ENCODE measurements around the gene ROS1.
A peak's percentile ranks its signal among the peaks of the same experiment; 100 is the strongest.
"Not testable (repeated sequence)": the region's sequence is repeated elsewhere in the genome, so short reads cannot be mapped to it uniquely, and the experiment has no call there.

The ROS1 gene

DNA sequence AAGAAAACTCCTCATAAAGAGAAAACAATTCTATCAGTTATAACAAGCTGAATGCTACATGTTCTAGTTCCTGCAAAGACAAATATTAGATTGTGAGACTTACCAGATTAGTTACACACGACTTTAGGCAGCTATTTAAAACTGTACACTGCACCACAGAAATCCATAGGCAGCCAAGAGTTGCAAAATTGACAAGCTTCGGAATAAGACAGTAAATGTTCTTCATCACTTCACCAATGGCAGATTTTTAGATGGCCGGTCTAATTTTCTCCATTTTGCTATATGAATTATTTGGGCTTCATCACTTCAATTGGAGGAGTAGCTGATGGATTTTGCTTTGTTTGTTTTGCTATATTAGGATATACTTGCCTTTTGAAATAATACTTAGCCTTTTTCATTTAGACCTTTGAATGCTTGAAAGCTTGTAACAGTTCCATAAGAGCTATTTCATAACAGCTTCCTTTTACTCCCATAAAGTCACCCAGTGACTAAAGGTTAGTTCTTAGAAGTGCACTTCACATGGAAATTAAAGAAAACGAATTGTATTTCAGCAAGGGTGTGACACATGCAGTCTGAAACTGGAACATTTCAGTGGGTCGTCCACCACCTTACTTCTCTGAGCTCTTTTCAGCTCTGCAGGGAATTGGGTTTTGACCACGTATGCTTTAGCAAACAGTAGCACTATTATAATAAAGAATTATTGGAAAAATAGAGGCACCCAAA lies at the start of gene ROS1:
ROS1 (minus strand) TSS at position 512 of the 723 bp plus-strand sequence; CDS start at position 226, 286 bp downstream.
- DNase-seq (ENCODE audit: low read depth, low spot score), result no peak

DNA sequence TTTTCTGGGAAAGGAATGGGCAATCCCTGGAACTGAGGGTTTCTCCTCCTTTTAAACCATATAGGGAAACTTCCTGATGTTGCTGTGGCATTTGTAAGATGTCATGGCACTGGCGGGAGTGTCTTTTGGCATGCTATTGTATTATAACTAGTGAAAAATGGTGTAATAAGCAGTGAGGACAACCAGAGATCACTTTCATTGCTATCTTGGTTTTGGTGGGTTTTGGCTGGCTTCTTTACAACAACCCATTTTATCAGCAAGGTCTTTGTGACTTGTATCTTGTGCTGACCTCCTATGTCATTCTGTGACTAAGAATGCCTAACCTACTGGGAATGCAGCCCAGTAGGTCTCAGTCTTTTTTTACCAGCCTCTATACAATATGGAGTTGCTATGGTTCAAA lies 47.7 kb upstream of the ROS1 start:
- DNase-seq (ENCODE audit: low read depth, low spot score), result no peak

DNA sequence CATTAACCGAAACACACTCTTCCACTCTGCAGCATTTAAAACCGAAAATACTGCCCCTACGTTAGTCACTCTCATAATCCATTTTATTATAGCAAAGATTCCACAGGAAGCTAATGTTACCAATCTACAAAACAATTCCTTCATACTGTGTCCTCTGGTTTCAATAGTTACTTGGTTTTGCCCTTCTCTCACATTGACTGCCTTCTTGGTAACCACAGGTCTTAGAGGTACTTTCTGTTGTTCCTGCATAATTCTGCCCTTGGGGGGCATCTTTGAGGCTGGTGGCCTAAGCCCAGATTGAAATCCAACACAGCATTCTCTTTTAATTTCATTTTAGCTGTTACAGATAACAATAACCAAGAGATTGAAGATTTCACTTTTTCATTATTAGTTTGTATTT lies 46.9 kb upstream of the ROS1 start:
- no peak for DNase-seq (ENCODE audit: low read depth, low spot score)

DNA sequence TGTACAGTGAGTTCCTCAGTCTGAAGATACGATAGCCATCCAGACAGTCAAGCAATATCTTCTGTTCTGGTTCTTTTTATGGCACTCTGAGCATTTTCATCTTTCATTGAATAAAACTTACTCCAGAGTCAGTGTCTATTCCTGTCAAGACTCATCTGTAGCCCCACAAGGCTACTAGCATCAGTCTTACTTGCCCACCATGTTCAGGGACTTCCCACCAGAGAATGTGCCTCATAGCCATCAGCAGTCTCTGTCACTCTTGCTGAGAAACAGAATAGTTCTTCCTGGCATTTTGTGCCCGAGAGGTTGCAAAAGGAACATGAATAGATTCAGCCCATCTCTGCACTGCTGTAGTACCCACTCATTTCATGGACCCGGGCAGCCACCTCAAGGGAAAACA lies 44.0 kb upstream of the ROS1 start:
- DNase-seq (ENCODE audit: low read depth, low spot score), result no peak

DNA sequence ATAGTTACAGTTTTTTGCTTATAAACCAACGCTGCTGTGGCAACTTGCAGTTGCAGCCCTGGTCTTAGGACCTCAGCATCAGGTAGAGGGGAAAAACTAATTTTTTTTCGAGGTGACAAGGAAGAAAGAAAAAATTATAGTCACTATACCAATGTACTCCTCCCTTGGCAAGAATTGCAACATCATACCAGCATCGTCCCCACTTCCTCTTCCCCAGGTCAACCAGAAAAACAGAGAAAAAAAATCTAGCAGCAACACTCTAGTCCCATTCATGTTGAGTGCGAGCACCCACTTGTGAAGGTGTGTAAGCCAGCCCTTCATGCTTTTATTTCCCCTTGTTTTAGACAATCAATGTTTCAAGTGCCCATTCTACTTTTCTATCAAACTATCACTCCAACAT lies 43.6 kb upstream of the ROS1 start:
- DNase-seq (ENCODE audit: low read depth, low spot score), result no peak

DNA sequence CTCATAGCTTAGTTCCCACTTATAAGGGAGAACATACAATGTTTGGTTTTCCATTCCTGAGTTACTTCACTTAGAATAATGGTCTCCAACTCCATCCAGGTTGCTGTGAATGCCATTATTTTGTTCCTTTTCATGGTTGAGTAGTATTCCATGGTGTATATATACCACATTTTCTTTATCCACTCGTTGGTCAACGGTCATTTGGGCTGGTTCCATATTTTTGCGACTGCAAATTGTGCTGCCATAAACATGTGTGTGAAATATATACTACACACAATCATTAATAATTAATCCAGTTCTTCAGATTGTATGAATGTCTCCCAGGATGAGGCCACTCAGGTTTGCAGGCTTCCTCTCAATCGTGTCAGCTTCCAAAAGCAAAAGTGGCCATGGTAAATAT lies 42.8 kb upstream of the ROS1 start:
- not testable (repeated sequence) for DNase-seq (ENCODE audit: low read depth, low spot score)

DNA sequence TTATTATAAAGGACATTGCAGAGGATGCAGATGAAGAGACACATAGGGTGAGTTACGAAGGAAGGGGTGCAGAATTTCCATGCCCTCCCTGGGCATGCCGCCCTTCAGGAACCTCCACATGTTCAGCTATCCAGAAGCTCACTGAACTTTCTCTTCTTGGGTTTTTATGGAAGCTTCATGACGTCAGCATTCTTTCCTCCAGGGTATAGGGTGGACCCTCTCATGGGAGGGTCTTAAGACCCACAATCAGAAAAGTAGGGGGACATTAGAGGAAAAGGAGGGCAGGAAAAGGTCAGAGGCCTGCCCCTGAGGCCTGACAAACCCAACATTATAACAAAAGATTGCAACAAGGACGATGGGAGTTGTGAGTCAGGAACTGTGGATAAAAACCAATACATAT lies 42.1 kb upstream of the ROS1 start:
- DNase-seq (ENCODE audit: low read depth, low spot score), result no peak

DNA sequence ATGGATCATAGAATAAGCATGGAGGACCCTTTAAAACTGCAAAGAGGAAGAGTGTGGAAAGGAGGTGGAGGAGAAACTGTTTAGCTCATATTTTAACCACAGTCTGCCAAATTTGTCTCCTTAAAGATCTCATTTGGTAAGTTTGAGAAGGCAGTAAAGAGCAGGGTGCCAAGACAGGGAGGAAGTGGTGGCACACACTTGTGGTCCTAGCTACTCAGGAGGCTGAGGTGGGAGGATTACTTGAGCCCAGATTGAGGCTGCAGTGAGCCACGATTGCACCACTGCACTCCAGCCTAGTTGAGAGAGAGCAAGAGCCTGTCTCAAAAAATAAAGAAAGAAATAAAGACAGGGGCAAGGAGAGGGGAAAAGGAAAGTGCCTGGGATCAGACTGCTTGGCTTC lies 39.9 kb upstream of the ROS1 start:
- DNase-seq (ENCODE audit: low read depth, low spot score), result no peak

DNA sequence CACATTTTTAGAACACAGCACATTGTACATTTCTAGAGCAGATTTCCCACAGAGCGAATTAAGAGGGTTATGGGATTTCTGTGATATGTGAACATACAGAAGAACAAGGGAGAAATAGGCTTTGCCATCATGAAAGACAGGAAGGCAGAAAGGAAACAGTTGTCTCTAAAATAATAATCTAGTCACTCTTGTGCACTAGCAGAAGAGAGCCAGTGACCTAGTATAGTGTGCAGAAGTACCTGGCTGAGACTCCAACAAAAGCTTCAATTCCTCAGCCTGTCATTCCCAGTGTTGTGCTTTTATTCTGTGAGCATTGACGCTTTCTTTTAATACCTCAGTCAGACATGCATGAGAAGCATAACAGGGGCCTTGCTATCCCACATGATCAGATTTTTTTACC lies 39.0 kb upstream of the ROS1 start:
- DNase-seq (ENCODE audit: low read depth, low spot score), result no peak

DNA sequence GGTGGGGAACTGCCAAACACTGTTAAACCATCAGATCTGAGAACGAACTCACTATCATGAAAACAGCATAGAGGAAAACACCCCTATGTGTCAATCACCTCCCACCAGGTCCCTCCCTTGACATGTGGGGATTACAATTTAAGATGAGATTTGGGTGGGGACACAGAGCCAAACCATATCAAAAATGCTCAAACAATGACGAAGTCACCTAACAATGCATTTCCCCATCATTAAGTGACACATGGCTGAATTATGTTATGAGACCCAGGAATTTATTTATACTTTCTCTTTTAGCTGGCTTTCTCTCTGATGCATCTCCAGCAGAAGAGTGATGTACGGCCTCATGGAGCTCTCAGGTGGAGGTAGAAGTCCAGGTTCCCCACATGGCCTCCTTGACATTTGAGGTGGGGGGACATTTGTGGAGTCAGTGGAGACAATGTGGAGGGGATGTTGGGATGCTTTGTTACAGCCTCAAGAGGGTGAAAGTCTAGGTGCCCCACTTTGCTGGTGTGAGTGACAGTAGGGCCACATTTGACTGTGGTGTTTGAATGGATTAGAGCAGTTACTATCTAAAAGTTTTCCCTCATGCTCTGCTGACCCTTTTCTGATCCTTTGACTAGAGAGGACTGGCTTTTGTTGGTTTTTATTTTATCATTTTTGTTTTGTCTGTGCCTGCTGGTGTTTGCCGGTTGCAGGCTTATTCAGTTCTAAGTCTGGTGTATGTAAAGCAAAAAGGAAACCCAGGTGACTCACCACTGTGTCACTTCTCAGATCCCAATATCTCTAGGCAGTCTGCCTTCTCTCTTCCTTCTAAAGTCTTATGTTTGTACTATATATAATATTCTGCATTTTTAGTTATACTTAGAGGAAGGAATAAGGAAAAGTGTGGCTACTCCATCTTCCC lies 38.3 kb upstream of the ROS1 start:
- DNase-seq (ENCODE audit: low read depth, low spot score), result no peak

DNA sequence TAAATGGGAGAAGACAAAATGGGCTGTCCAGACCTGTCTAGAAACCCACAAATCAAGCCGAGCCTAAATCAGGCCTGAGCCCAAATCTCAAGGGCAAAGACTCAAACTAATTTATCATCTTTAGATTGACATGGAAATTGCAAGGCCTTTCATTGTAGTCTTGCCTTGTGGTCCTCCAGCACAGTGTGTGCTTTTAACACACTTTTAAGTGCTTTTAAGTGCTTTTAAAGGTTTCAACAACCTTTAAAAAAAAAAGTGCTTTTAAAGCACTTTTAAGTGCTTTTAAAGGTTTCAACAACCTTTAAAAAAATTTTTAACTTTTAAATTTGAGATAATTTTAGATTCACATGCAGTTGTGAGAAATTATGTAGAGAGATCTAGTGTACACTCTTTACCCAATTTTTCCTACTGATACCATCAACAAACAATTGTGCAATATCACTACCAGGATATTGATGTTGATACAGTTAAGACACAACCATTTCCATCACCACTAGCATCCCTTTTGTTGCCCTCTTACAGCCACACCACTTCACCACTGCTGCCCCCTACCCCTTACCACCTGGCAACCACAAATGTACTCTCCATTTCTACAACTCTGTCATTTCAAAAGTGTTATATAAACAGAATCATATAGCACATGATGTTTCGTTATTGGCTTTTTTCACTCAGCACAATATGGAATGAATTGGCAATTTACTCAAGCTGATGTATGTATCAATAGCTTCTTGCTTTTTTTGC lies 33.6 kb upstream of the ROS1 start:
- DNase-seq (ENCODE audit: low read depth, low spot score), result no peak

DNA sequence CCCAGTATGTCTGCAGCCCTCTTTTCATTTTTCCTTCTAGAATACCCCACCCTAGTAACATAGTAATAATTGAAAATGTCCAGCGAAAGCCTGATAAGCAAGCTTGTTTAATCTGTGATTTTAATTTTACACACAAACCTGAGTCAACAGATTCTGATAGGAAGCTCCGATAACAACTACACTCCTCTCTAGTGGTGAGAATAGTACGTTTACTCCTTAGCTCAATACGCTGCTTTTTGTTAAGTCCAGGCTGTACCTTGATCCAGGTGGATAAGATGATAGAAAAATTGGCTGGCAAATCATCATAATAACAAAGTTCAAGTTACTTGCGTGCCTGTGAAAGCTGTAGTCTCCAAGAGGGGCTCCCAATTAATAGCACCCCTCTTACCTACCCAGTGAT lies 31.3 kb upstream of the ROS1 start:
- no peak for DNase-seq (ENCODE audit: low read depth, low spot score)

DNA sequence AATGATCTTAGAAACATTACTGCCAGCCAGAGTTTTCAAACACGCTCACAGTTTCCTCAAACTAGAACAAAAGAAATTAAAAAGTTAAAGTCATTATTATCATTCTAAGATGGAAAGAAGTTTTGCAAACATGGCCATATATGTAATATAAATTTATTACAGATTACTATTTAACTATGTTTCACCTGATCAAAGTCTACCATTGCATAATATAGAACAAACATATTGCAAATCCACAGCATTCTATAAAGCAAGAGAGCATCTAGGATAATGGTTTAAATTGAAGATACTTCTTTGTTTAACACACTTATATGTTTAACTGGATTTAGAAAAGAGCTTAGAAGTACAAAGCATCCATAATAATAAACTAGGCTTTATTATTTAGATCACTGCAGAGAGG lies 30.5 kb upstream of the ROS1 start:
- DNase-seq (ENCODE audit: low read depth, low spot score), result no peak

DNA sequence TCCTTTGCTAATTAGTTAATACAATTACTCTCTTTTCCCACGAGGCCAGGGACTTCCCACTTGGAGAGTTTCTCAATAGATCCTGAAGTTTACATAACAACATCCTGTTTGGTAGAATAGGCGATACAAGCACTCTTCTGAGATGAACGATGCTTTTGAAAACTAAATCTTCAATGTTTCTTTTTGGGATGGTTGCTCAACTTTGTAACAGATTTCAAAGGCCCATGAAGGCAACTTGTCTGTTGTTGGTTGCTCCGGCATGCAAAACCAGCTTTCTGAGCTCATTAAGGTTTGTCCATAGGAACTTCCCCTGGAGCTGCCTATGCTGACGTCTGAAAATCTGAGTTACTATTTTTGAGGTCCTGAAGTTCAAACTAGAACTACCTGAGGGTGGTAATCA lies 25.9 kb upstream of the ROS1 start:
- no peak for DNase-seq (ENCODE audit: low read depth, low spot score)

DNA sequence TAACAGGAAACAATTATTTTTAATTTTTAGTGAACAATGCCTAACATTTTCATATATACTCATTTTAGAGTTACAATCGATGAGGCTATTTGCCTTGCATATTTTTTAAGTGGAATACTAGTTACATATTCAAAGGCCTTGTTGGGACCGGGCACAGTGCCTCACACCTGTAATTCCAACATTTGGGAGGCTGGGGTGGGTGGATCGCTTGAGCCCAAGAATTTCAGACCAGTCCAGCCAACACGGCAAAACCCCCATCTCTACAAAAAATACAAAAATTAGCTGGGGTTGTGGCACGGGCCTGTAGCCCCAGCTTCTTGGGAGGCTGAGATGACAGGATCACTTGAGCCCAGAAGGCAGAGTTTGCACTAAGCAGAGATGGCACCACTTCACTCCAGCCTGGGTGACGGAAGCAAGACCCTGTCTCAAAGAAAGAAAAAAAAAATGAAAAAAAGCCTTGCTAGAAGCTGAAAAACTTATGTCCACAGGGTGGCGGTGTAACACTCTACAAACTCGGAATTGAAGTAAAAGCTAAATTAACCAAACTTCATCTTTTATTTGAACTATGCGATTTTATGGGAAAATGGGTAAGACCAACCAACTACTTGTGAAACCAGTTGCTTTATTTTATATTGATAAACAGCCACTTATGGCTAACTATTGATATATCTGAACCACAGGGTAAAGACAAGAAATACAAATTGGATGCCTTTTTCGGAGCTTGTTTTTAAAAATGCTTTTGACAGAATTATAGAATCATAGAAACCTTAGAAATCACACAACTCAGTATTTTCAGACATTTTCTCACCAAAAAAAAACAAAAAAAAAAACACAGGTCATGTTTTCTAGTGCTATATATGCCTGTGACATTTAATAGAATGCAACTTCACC lies 24.1 kb upstream of the ROS1 start:
- peak; percentile 53 for DNase-seq (ENCODE audit: low read depth, low spot score)

DNA sequence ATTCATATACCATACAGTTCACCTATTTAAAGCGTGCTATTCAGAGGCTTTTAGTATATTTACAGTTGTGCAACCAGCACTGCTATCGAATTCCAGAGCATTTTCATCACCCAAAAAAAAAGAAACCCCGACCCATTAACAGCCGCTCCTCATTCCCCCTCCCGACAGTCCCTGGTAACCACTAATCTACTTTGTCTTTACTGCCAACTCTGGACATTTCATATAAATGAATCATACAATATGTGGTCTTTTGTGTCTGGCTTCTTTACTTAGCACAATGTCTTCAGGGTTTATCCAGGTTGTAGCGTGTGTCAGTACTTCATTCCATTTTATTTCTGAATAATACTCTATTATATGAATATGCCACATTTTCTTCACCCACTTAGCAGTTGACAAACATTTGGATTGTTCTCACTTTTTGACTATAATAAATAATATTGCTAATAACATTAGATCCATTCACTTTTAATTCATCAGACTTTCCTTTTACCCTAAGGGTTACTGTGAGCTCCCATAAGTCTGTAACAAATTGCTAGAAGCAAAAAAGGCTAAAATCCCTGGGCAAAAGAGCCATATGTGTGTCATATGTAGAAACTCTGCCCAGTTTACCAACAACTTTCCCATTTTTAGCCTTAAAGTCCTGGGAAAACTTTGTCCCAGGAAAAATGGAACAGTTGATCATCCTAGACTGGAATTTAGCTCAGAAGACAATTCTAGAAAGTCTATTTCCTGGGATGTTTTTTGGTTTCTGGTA lies 23.2 kb upstream of the ROS1 start:
- DNase-seq (ENCODE audit: low read depth, low spot score), result no peak

DNA sequence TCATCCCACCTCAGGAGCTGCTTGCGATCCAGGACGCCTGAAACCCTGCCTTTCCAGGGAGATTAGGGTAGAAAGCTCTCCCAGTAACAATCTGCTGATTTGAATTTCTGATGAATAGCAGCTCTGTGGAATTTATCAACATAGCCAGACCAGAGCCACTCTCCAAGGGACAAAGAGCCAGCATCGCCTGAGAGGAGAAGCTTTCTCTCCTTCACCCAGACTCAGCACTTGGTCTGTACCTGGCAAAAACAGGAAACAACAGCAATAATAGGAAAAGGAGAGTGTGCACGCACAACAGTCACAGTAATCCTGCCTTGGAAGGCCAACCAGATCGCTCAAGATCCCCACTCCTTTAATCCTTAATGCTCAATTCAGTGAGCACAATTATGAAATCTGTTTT lies 22.3 kb upstream of the ROS1 start:
- DNase-seq (ENCODE audit: low read depth, low spot score), result peak; percentile 14

DNA sequence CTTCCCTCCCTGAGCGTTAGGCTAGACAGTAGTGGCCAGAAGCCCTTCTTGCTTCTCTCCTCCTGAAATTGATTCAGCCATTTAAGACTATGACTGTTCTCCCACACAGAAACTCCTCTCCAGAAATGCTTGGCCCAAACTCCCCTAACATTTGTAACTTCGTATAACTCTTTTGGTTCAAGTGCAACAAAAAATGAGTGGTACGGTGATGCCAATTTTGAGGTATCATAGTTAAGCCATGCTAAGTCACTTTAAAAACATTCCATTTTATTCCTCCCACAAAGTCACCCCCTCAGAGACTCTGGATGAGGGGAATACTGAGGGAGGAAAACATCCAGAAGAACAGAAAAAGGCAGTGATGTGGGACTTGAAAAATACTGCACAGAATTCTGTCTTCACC lies 21.1 kb upstream of the ROS1 start:
- no peak for DNase-seq (ENCODE audit: low read depth, low spot score)

DNA sequence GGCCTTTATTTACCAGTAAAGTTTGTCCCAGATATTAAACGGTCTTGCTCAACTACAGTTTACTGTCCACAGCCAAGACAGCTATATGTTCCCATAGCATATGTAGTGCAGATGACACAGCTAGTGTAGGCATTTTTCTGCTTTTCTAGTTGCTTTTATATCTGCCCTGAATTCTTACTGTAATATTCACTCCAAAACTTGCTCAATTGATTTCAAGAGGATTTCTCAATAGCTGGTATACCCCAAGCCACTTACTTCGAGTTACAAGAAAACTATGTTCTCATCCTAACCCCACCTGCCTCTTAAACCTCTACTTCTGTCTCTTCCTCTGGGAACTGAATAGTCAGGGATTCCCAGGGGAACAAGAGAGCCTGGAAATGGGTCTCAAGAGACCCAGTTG lies 18.9 kb upstream of the ROS1 start:
- DNase-seq (ENCODE audit: low read depth, low spot score), result no peak

DNA sequence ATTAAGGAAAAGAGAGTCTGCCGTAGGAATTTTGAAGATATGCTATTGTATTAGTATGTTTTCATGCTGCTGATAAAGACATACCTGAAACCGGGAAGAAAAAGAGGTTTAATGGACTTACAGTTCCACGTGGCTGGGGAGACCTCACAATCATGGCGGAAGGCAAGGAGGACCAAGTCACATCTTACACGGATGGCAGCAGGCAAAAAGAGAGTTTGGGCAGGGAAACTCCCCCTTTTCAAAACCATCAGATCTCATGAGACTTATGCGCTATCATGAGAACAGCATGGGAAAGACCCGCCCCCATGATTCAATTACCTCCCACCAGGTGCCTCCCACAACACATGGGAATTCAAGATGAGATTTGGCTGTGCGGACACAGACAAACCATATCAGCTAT lies 16.6 kb upstream of the ROS1 start:
- DNase-seq (ENCODE audit: low read depth, low spot score), result not testable (repeated sequence)

DNA sequence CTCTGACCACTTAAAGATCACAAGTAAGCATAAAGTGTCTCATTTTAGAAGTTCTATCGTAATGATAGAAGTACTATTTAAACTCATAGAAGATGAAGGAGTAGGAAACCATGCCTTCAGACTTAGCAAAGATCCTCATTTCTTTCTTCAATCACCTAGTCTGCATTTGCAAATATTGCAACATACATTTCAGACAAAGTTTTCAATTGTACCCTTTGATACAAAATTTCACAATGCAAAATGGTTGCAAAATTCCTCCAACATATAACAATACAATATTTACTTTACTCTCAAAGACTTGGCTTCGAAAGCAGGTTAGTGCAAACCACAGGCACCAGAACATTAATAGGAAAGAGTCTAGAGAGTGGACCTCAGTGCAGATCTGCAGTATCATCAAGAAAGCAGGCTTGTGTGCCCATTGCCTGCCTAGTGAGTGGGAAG lies 16.1 kb upstream of the ROS1 start:
- DNase-seq (ENCODE audit: low read depth, low spot score), result no peak

All from ELF-1 (cell line).